Ishikawa (cell line): ENCODE measurements around the gene NANOS1.

Experiments used
- CEBPB ChIP-seq: IDR thresholded peaks from 2 replicates; pipeline ENCODE4 v1.6.1; 2012
- CREB1 ChIP-seq: IDR thresholded peaks from 2 replicates; pipeline ENCODE4 v1.6.1; 2012; ENCODE audit warnings: low read depth
- EGR1 ChIP-seq: IDR thresholded peaks from 2 replicates; pipeline ENCODE4 v1.6.1; 2012
- EP300 ChIP-seq: IDR thresholded peaks from 2 replicates; pipeline ENCODE4 v1.6.1; 2012; ENCODE audit warnings: borderline replicate concordance
- FOXM1 ChIP-seq: IDR thresholded peaks from 2 replicates; pipeline ENCODE4 v1.6.1; 2012; ENCODE audit warnings: low read depth, borderline replicate concordance
- MAX ChIP-seq: IDR thresholded peaks from 2 replicates; pipeline ENCODE4 v1.6.1; 2012
- RAD21 ChIP-seq: IDR thresholded peaks from 2 replicates; pipeline ENCODE4 v1.6.1; 2012; ENCODE audit warnings: low read depth
- REST ChIP-seq: IDR thresholded peaks from 2 replicates; pipeline ENCODE4 v1.6.1; 2012; ENCODE audit warnings: low read depth, mild to moderate bottlenecking
- TAF1 ChIP-seq: IDR thresholded peaks from 2 replicates; pipeline ENCODE4 v1.6.1; 2012; ENCODE audit warnings: low read depth, mild to moderate bottlenecking
- TEAD4 ChIP-seq: IDR thresholded peaks from 2 replicates; pipeline ENCODE4 v1.6.1; 2012
- USF1 ChIP-seq: IDR thresholded peaks from 2 replicates; pipeline ENCODE4 v1.6.1; 2012
- YY1 ChIP-seq: IDR thresholded peaks from 2 replicates; pipeline ENCODE4 v1.6.1; 2012; ENCODE audit warnings: low read depth
- ZBTB7A ChIP-seq: IDR thresholded peaks from 2 replicates; pipeline ENCODE4 v1.6.1; 2012; ENCODE audit warnings: low read depth

GRCh38 chr10:119070395-119071165 lies 41.1 kb downstream of the NANOS1 start:
- TF ChIP-seq FOXM1 (no peak), TEAD4 (no peak), EGR1 (no peak), EP300 (no peak), ZBTB7A (no peak), MAX (no peak), TAF1 (no peak), CEBPB (no peak), USF1 (no peak), RAD21 (no peak), YY1 (no peak), REST (no peak), CREB1 (no peak)
